ENCODE data around the gene GSTA5. TPM values are rescaled to one million over a fixed set of nuclear protein-coding genes. Genes with fewer than 3 reads are reported as not detected.
"Not testable (repeated sequence)": the region's sequence is repeated elsewhere in the genome, so short reads cannot be mapped to it uniquely, and the experiment has no call there.

The GSTA5 gene
- total RNA-seq, 1 experiment from 2014 or later, result not detected

GRCh38 chr6:52802806-52803205, 37.8 kb downstream of the GSTA5 start:
- H3K27ac ChIP-seq (ENCODE audit: low read depth, low read length, poor library complexity, severe bottlenecking), result no peak overlapping the region
- no peak for DNase-seq (ENCODE audit: low spot score)
- no peaks in the 10 kb centered on the region for H3K36me3 ChIP-seq (ENCODE audit: insufficient read depth, low read length, poor library complexity, severe bottlenecking)
- CTCF ChIA-PET, result no interaction called here
- peaks cover 3% of the 10 kb centered on the region for H3K27me3 ChIP-seq (replicated peaks; ENCODE audit: insufficient read depth, low read depth, low read length, poor library complexity)
- intact Hi-C loops (cut with micrococcal nuclease; ENCODE audit: unreplicated experiment), result no loop called here
- no peak for TF ChIP-seq CTCF (conservative IDR thresholded peaks at IDR 0.05; ENCODE audit: low read depth, low read length)
- TF ChIP-seq EZH2 (IDR thresholded peaks at IDR 0.05; ENCODE audit: borderline replicate concordance, low read depth, low read length, poor library complexity, severe bottlenecking), result no peak
- POLR2A ChIA-PET (ENCODE audit: low non-redundant PET), result no interaction called here
- BruUV-seq (replicated peaks), result no TSS peak
- no peak overlapping the region for H3K4me3 ChIP-seq (ENCODE audit: low read depth, low read length, poor library complexity, severe bottlenecking)
- H3K9me3 ChIP-seq (ENCODE audit: low read depth, low read length, poor library complexity, severe bottlenecking), result no peaks in the 10 kb centered on the region
- H3K4me1 ChIP-seq (ENCODE audit: insufficient read depth, low read length, poor library complexity, severe bottlenecking), result no peaks in the 10 kb centered on the region

- Histone ChIP-seq H3K4me1 (ENCODE audit: insufficient read depth, low read length, poor library complexity, severe bottlenecking) (no peaks in the 10 kb centered on the region), H3K27me3 (replicated peaks; ENCODE audit: insufficient read depth, low read depth, low read length, poor library complexity) (peaks cover 3% of the 10 kb centered on the region), H3K27ac (ENCODE audit: low read depth, low read length, poor library complexity, severe bottlenecking) (no peak overlapping the region), H3K4me3 (ENCODE audit: low read depth, low read length, poor library complexity, severe bottlenecking) (no peak overlapping the region), H3K36me3 (ENCODE audit: insufficient read depth, low read length, poor library complexity, severe bottlenecking) (no peaks in the 10 kb centered on the region), H3K9me3 (ENCODE audit: low read depth, low read length, poor library complexity, severe bottlenecking) (no peaks in the 10 kb centered on the region)
- ChIA-PET POLR2A (ENCODE audit: low non-redundant PET) (interaction anchor here (0.6 kb wide), 1 partner anchor 534 kb away, joined by 3 read pairs; no protein-coding TSS in a partner anchor), CTCF (no interaction called here)
- DNase-seq (ENCODE audit: low spot score), result no peak
- TF ChIP-seq EZH2 (IDR thresholded peaks at IDR 0.05; ENCODE audit: borderline replicate concordance, low read depth, low read length, poor library complexity, severe bottlenecking) (no peak), CTCF (conservative IDR thresholded peaks at IDR 0.05; ENCODE audit: low read depth, low read length) (no peak)
- intact Hi-C loops (cut with micrococcal nuclease; ENCODE audit: unreplicated experiment), result no loop called here
- no TSS peak for BruUV-seq (replicated peaks)
Observed at GRCh38 chr6:52801188-52801841, 39.3 kb downstream of the GSTA5 start.

- BruUV-seq (replicated peaks); POLR2A ChIA-PET (ENCODE audit: low non-redundant PET): not testable (repeated sequence)
Observed at GRCh38 chr6:52799272-52799671, 41.3 kb downstream of the GSTA5 start.

GRCh38 chr6:52794366-52794765, 46.2 kb downstream of the GSTA5 start:
- intact Hi-C loops (cut with micrococcal nuclease; ENCODE audit: unreplicated experiment); H3K27ac ChIP-seq (ENCODE audit: low read depth, low read length, poor library complexity, severe bottlenecking); BruUV-seq (replicated peaks); POLR2A ChIA-PET (ENCODE audit: low non-redundant PET); H3K4me1 ChIP-seq (ENCODE audit: insufficient read depth, low read length, poor library complexity, severe bottlenecking); H3K4me3 ChIP-seq (ENCODE audit: low read depth, low read length, poor library complexity, severe bottlenecking); CTCF ChIA-PET; DNase-seq (ENCODE audit: low spot score); H3K36me3 ChIP-seq (ENCODE audit: insufficient read depth, low read length, poor library complexity, severe bottlenecking); H3K27me3 ChIP-seq (replicated peaks; ENCODE audit: insufficient read depth, low read depth, low read length, poor library complexity); H3K9me3 ChIP-seq (ENCODE audit: low read depth, low read length, poor library complexity, severe bottlenecking): not testable (repeated sequence)

More at GRCh38 chr6:52799272-52799671, 41.3 kb downstream of the GSTA5 start:
- CTCF ChIA-PET; H3K27ac ChIP-seq (ENCODE audit: low read depth, low read length, poor library complexity, severe bottlenecking); H3K36me3 ChIP-seq (ENCODE audit: insufficient read depth, low read length, poor library complexity, severe bottlenecking); DNase-seq (ENCODE audit: low spot score); H3K9me3 ChIP-seq (ENCODE audit: low read depth, low read length, poor library complexity, severe bottlenecking); H3K27me3 ChIP-seq (replicated peaks; ENCODE audit: insufficient read depth, low read depth, low read length, poor library complexity); H3K4me1 ChIP-seq (ENCODE audit: insufficient read depth, low read length, poor library complexity, severe bottlenecking); H3K4me3 ChIP-seq (ENCODE audit: low read depth, low read length, poor library complexity, severe bottlenecking); intact Hi-C loops (cut with micrococcal nuclease; ENCODE audit: unreplicated experiment): not testable (repeated sequence)

Data from A673 (cell line).